Activated T-helper 1 cell treated with Interleukin-2 at 50 U/mL for 16 hours (primary cell): ENCODE data around the gene PLPP6.

ENCODE experiments used
- DNase-seq: peaks from one replicate; pipeline ENCODE4 v3.0.0-alpha.2; 2020; ENCODE audit warnings: low read depth

PLPP6 gene

GRCh38 chr9:4700091-4700490 is 38.0 kb downstream of the PLPP6 start:
- no peak for DNase-seq

GRCh38 chr9:4700932-4701331 is 38.8 kb downstream of the PLPP6 start:
- no peak for DNase-seq

GRCh38 chr9:4701526-4701925 is 39.4 kb downstream of the PLPP6 start:
- no peak for DNase-seq

GRCh38 chr9:4704129-4704528 is 42.0 kb downstream of the PLPP6 start:
- DNase-seq, result no peak

GRCh38 chr9:4706021-4706420 is 43.9 kb downstream of the PLPP6 start:
- DNase-seq, result no peak

- no peak for DNase-seq
Observed at GRCh38 chr9:4706971-4707622, 45.0 kb downstream of the PLPP6 start.

- DNase-seq, result no peak
Observed at GRCh38 chr9:4709380-4709779, 47.3 kb downstream of the PLPP6 start.

GRCh38 chr9:4713849-4714248 is 51.8 kb downstream of the PLPP6 start:
- DNase-seq, result no peak

- DNase-seq, result no peak
Observed at GRCh38 chr9:4714266-4715016, 52.3 kb downstream of the PLPP6 start.
